ENCODE data around the gene TEKT5.
A peak's percentile ranks its signal among the peaks of the same experiment; 100 is the strongest.

Gene TEKT5

DNA sequence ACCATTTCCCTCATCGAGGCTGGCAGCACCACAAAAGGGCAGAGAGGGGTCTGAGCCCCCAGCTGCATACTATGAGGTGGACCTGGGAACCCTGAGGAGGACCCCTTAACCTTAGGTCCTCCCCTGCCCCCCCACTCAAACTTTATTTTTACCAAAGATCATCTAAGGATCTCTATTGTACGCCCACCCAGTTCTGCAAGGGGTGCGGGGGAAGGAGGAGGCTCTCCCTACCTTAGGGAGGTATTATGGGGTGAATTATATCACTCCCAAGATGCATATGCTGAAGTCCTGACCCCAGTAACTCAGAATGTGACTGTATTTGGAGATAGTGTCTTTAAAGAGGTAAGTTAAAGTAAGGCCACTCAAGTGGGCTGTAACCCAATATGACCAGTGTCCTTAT is 87.6 kb downstream of the TEKT5 start:
- no peak for DNase-seq

DNA sequence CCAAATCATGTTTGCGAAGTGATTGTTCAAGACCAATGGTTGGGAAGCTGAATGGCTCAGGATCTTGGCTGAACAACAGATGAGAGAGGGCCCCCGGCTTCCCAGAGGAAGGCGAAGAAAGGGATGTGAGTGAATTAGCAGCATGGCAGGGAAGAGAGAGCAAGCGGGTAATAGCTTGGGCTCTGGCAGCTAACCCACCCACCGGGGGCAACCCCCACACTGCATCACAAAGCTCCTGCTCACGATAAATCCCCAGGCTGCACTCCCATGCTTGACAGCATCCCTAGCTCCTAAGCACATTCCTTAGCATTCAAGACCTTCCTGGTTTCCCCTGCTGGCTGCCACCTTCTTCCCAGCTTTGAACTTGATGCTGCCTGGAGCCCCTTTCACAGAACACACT is 88.1 kb downstream of the TEKT5 start:
- no peak for DNase-seq

DNA sequence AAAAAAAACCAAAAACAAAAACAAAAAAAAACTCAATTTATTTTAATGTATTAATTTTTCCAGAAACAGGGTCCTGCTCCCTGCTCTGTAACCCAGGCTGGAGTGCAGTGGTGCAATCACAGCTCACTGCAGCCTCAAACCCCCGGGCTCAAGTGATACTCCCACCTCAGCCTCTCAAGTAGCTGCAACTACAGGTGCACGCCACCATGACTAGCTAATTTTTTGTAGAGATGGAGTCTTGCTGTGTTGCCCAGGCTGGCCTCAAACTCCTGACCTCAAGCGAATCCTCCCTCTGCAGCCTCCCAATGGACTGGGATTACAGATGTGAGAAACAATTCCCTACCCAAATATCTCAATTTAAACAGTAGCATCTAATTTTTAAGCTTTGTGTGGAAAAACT is 89.1 kb downstream of the TEKT5 start:
- DNase-seq: no peak

DNA sequence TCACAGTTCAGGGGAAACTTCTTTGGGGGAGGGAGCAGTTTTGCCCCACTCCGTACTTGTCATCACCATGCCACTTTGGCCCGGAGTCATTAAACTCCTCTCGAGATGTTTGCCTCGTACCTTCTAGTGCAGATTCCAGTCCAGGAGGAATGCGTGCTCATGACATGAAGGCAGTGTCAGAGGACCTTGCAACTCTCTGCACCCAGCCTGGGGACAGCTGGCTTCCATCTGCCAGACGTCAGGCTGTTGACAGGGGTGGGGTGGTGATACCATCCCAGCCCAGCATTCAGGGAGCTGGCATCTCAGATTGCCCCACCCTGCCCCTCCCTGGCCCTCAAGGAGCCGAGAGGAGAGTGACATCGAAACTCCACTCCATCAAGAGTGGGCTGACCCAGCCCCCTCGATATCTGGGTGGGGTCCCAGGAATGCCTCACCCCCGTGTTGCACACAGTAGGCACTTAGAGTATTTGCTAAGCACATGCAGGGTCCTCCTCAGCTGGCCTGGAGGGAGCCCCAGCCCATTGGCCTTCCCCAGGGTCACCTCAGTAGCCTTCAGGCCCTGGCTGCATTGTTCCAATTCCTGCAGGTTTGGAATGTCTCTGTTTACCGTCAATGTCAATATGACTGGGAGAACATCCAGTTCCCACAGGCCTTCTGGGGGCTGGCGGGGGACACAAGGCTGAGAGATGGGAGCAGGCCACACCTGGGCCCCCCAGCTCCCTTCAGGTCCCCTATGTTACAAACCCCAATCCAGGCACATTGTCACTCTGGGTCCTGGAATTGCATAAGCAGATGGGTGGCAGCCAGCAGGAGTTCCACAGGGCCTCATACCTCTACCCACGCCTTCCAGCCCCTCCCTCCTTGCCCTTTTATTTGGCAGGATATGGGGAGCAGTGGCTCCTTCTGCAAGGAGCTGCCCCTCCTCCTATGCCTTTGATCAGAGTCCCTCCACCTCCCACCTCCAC is 93.0 kb downstream of the TEKT5 start:
- no peak for DNase-seq

DNA sequence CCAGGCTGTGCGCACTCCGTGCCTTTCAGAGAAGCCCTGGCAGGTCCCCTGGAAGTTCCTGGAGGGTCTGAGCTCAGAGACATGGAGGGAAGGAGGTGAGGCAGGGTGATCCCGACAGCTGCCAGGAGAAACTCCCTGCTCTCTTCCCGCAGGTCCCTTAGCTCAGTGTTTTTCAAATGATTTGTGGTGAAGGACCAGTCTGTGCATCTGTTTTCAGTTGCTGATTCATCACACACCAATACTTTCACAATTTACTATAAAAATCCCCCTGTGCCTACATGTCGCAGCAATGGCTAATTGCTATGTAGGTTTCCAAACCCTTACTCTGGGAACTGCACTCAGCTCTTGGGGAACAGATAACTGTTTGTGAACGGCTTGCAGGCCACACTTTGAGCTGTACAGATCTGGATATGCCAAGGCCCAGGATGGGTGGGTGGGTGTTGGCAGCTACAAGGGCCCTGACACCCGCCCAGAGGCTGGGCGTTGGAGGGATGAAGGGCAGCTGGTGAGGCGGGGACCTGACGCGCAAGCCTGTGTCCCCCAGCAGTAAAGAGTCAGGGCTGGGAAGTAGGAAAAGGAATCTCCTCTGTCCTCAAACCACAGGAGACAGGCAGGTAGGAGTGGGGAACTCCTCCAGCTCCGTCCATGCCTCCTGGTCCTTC is 93.8 kb downstream of the TEKT5 start:
- peak; percentile 58 for DNase-seq

DNA sequence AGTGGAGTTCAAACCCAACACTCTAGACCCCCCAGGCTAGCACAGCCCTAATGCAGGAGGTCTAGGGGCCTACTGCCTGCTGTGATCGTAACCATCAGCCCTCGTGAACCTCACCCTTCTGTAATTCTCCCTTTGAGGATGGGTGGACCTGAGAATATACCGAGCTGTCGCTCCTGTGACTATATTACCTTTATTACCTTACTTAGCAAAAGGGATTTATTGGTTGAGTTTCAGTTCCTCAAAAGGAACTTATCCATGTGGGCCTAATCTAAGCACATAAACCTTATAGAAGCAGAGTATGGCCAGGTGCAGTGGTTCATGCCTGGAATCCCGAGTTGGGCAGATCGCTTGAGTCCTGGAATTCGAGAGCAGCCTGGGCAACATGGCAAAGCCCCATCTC is 95.1 kb downstream of the TEKT5 start:
- DNase-seq: no peak

DNA sequence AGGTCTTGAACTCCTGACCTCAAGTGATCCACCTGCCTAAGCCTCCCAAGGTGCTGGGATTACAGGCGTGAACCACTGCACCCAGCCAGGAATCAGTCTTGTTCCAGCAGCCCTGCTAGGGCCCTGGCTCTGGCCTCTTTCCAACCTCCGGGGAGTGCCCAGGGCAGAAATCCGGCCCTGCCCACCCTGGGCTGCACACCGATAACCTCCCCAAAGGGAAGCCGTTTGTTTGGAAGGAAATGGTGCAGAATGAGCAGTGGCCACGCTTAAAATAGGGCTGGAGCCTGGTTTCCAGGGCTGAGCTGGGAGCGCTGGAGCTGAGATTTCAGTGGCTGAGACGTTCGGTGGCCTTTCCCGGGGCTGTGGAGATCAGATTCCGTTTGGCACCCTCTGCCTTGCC is 96.6 kb downstream of the TEKT5 start:
- no peak for DNase-seq

DNA sequence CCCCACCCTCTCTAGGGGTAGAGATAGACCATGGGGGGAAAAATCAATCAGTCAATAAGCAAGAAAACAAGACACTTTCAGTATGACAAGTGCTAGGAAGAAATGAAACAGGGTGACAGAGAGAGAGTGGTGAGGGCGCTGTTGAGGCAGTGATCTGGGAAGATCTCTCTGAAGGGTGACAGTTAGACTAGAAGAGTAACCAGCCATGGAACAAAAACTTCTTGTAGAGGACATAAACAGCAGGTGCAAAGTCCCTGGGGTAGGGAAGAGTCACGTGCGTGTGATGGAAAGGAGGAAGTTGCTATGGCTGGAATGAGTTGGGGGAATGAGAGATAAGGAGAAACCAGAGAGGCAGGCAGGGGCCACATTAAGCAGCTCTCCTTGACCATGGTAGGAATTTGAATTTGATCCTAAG is 97.5 kb downstream of the TEKT5 start:
- no peak for DNase-seq

DNA sequence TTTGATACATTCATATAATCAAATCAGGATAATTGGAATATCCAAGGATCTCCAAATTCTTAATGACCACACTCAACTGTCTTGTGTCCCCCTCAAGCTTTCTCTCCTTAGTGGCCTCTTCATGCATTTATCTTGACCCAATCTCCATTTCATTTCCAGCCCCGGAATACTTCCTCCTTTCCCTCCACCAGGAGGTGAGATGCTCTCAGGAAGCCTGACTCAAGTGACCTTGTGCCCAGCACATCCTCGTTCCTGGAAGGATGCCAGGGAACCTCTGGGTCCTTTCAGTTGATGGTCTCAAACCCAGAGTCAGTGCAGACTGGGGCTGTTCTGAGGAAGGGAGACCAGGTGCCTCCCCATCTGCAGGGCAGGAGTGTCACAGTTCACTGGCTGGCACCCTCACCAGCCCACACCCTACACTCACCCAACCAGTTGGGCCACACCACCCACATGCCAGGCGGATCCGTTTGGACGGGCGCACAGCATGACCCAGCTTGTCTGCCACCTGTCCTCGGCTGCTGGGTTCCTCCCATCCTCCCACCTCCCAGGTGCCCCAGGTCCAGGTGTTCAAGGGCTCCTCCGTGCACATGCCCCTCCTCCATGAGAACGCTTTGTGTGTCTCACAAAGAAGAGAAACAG is 100.3 kb downstream of the TEKT5 start:
- DNase-seq: no peak

DNA sequence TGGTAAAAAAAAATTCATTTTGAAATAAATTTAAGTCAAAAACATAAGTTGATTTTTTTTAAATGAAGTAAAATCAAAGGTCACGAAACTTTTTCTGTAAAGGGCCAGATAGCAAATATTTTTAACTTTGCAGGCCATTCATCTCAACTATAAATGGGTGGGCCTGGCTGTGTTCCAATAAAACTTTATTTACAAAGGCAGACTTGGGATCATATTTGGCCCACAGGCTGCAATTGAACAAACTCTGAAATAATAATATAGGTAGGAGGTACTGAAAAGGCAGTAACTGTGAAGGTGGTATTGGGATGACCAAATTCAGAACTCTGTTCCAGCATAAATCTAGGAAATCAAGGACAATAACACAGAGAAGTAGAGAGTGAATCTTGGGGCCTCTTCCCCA is 102.1 kb downstream of the TEKT5 start:
- no peak for DNase-seq

DNA sequence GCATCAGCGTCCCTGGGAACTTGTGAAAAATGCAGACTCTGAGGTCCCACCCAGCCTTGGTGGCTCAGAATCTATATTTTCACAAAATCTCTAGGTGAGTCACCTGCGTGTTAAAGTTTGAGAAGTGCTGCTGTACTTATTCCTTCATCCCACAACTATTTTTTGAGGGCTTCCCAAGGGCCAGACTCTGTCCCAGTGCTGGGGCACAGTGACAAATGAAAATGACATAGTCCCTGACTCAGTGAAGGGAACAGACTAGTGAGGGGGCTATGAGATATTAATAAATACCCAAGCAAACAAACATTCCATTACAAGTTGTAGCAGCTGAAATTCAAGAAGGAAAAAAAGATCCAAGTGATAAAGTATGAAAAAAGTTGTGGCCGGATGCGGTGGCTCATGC is 104.4 kb downstream of the TEKT5 start:
- DNase-seq: no peak

DNA sequence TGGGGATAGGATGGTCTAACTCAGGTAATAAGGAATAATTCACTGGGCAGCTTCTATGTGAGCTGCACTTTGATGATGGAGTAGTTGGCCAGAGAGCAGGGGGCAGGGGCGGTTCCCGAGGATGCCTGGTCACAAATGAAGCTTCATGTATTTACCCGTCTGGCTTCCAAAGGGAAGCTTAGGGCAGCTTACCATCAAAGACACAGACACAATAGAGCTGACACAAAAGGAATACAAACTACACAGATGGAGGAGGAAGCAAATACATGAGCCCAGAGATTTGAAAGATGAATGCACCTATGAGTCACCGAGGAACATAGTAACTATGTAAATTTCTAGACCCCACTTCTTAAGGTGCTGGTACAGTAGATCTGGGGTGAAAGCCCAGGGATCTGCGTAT is 105.6 kb downstream of the TEKT5 start:
- DNase-seq: no peak

DNA sequence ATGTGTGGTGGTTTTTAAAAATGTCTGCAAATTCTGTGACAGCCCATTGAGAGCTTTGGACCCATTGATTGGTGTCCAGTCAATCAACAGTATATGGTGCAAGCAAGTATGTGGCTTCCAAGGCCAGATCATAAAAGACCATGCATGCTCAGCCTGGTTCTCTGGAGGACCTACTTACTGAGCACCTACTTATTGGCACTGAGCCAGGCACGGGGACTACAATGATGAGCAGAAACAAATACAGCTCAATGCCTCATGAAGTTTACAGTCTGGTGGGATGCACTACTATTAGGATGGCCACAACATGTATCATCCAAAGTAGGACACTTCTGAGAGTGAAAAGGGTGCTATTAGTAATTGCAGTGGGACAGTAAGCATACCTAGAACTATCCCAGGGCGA is 107.1 kb downstream of the TEKT5 start:
- DNase-seq: no peak

DNA sequence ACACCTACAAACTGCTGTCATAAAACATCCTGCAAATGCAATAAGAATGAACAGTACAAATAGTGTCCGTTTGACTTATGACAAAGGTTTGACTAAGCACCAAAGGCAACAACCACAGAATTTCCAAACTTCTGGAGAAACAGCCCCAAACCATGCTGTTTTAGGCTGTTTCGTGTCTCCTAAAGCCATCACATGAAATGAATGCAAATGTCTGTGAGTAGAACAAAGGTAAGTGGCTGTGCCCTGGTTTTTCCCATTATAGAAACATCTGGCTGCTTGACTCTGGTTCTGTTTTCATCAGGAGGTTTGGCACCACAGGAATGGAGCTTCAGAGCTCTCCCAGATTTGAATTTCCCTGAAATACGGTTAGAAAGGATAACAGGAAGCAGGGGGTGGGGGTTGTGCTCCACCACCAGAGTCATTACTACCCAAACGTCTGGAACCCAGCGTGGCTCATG is 109.7 kb downstream of the TEKT5 start:
- peak; percentile 74 for DNase-seq

DNA sequence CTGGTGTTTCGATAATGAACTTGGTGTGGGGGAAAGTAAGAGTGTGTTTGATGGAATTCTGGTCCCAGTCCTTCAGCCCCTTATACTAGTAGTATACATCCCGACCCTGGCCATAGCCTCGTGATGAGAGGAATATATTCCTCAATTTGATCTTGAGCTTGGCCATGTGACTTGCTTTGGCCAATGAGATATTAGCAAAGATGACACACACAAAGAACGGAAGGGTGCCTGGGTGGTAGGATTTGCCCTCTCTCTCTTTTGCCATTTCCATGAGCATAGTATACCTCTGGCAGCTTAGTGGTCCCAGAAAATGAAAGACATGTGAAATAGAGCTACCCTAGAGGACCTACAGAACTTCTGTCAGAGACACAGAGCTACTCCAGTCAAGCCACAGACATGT is 111.5 kb downstream of the TEKT5 start:
- DNase-seq: no peak

DNA sequence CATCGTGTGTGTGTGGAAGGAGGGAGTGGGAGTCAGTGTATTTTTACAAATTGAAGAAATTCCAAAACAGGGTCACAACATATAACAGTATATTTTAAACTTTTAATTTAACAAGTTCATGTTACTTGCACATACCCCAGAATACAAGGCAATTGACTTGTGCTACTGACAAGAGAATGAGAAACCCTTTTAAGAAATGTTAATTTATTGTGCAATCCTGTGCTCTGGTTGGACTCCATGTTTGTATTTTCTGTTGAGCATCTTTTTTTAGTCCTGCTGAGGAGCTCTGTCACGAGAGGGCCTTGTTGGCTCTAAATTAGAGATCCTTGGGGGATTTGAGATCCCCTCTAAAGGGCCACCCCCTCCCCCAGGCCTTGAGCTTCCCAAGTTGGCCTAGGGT is 113.2 kb downstream of the TEKT5 start:
- no peak for DNase-seq

DNA sequence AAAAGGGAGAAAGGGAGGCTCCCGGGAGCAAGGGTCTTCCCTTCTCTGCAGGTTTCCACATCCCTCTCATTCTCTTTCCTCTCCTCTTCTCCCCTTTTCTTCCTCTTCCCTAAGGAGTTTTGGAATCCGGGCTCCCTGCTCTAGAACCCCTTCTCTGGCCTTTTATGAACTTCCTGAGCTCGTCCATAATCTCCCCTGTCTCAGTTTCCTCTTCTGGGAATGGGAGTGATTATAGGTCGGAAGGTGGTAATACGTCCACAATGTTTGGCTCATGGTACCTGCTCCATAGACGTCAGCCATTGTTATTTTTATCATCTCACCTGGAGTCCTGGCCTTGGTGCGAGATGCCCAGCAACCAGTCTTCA is 113.9 kb downstream of the TEKT5 start:
- no peak for DNase-seq

DNA sequence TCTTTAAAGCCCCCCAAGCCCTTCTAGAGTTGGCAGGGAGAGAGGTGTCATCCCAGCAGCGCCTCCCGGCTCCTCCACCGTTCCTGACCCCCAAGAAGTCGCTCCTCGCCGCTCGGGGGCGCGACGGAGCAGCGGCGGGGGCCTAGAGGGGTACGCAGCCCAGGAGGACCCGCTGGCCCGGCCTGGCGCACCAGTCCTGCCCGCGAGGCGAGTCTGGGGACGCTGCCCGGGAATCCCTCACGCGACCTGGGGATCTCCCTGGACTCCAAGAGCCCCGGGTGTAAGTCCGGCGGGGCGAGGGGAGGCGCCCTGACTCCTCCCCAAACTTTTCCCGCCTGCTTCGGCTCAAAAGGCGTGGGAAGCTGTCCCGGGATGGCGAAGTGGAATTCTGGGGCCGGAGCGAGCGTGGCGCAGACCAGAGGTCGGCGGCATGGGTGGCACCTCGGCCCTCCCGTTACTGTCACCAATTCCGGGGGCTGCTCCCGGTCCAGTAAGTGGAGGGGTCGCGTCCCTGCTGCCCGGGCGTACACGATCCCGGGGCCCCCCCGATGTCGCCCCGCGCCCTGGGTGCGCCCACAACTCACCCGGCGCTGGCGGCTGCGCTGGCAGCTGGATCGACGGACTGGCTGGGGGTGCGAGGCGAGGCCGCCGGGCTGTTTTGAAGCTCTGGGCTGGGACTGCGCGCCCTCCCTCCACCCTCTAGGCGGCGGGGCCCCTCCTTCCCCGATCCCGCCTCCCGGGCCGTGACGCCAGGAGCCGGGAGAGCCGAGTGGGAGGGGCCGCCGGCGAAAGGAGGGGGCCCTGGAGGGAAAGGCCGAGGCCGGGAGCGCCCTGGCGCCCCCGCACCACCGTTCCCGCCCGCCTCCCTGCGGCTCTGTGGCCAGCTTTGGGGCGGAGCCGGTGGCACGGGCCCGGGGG is 114.5 kb downstream of the TEKT5 start, which contains the start of gene EMP2:
Gene EMP2 (minus strand): TSS at position 634 of the 918 bp plus-strand sequence. CDS start 32,981 bp downstream, outside the sequence.
- DNase-seq: peak; percentile 85

DNA sequence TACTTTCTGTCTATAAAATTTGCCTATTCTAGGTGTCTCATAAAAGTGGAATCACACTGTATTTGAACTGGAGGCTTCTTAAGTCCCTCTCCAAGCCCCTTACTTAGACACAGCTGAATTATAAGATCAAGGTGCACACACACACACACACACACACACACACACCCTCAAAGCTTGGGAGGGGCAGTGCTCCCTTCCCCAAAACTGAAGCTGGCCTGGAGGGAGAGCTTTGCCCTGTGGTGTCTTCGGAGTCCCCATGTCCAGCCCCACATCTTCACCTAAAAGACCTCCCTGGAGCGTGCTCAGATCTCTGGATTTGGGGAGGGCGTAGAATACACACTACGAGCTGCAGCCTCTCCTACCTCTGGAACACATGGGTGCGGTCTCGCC is 115.2 kb downstream of the TEKT5 start:
- DNase-seq: no peak

DNA sequence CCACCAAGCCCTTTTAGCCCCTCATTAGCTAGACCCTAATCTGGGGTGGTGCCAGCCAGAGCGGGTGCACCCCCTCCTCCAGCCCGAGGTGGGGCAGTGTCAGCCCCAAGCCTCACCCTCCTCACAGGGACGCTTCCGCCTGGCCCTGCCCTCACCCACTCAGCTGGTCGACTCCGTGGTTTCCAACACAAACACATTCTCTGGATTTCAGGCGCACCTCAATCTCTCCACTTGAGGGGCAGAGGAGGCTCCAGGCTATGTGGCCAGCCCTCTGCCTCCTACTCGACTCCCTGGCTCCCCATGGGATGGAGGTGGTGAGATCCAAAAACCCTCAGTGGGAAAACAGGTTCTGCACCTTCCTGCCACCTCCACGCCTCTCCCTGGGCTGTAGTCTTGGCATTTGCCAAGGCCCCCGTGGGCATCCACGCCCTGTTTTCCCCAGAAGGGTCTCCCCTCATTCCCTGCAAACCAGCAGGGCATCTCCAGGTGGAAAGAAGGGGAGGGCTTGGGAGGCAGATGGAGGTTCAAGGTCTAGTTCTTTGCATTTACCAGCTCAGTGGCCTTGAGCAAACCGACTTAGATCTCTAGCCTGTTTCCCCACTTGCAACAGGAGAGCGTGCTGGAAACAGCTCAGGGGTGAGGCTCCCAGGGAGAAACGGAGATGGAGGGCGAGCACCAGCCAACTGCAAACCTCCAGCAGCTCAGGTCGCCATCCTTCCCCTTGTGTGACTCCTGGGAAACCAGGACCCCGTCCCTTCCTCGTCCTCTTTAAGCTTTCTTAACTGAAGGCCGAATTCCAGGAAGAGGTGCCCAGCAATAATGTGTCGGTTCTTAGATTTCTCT is 116.0 kb downstream of the TEKT5 start:
- DNase-seq: no peak

Measured in fibroblast of skin of right biceps (primary cell).